Immature natural killer cell (primary cell): ENCODE results near the gene ENKD1. TPM values are rescaled to one million over a fixed set of nuclear protein-coding genes. Genes with fewer than 3 reads are reported as not detected.

ENCODE experiments used
- DNase-seq, 3 donors: peaks; one replicate each; pipeline ENCODE4 v3.0.0; 2022; ENCODE audit warnings: mixed read lengths in 1 of 3
- H3K27ac Mint-ChIP-seq, 6 donors: one replicate each; pipeline ENCODE4 v1.8.0; 2020; ENCODE audit warnings: mixed read lengths in 6 of 6, mild to moderate bottlenecking in 5 of 6, inconsistent platforms in 4 of 6, moderate library complexity in 3 of 6
- H3K27me3 Mint-ChIP-seq, 3 donors: one replicate each; pipeline ENCODE4 v1.8.0; 2020 to 2021; ENCODE audit warnings: low read depth in 3 of 3, mild to moderate bottlenecking in 3 of 3, mixed read lengths in 3 of 3, moderate library complexity in 3 of 3, inconsistent platforms in 1 of 3
- H3K36me3 Mint-ChIP-seq, 3 donors: one replicate each; pipeline ENCODE4 v1.8.0; 2020; ENCODE audit warnings: mixed read lengths in 3 of 3, inconsistent platforms in 2 of 3, mild to moderate bottlenecking in 2 of 3
- H3K4me1 Mint-ChIP-seq, 2 donors: one replicate each; pipeline ENCODE4 v1.8.0; 2020; ENCODE audit warnings: inconsistent platforms in 2 of 2, mild to moderate bottlenecking in 2 of 2, mixed read lengths in 2 of 2, moderate library complexity in 1 of 2
- H3K4me3 Mint-ChIP-seq, 5 donors: one replicate each; pipeline ENCODE4 v1.8.0; 2020; ENCODE audit warnings: mild to moderate bottlenecking in 5 of 5, mixed read lengths in 5 of 5, inconsistent platforms in 3 of 5, moderate library complexity in 3 of 5
- H3K9me3 Mint-ChIP-seq, 6 donors: one replicate each; pipeline ENCODE4 v1.8.0; 2020; ENCODE audit warnings: mild to moderate bottlenecking in 6 of 6, mixed read lengths in 6 of 6, inconsistent platforms in 4 of 6, moderate library complexity in 3 of 6
- polyA plus RNA-seq, 3 donors: library from polyadenylated mRNA; unstranded; fragments of 300-500 nt; fragmentation: Illumina TruSeq; gene quantifications; one replicate each; pipeline ENCODE4 v1.2.3, GENCODE V29; 2021

ENKD1 gene
- polyA plus RNA-seq, 3 donors from 2014 or later = 0.43 to 1.9 (median 0.48) TPM

GRCh38 chr16:67647681-67648080, 18.9 kb downstream of the ENKD1 start:
- Mint-ChIP-seq H3K4me3 (no peak overlapping the region), H3K4me1 (peaks cover 0 to 15% of the 10 kb centered on the region in 2 donors), H3K36me3 (peaks cover 9 to 11% (median 10%) of the 10 kb centered on the region in 3 donors), H3K9me3 (no peaks in the 10 kb centered on the region), H3K27me3 (peaks cover 0 to 2% (median 2%) of the 10 kb centered on the region in 3 donors), H3K27ac (no peak overlapping the region)
- no peak for DNase-seq

- Mint-ChIP-seq H3K27ac (no peak overlapping the region), H3K4me3 (no peak overlapping the region), H3K27me3 (peaks cover 0 to 2% (median 2%) of the 10 kb centered on the region in 3 donors)
Observed at GRCh38 chr16:67647111-67647651, 19.4 kb downstream of the ENKD1 start.

GRCh38 chr16:67645397-67646121, 21.0 kb downstream of the ENKD1 start:
- peak overlapping the region; percentile 60 to 77 (median 73) for H3K4me3 Mint-ChIP-seq
- H3K4me1 Mint-ChIP-seq = peaks cover 0 to 10% of the 10 kb centered on the region in 2 donors
- peak overlapping the region; percentile 29 to 86 (median 73) for H3K27ac Mint-ChIP-seq
- H3K9me3 Mint-ChIP-seq = no peaks in the 10 kb centered on the region
- peaks cover 3 to 6% (median 6%) of the 10 kb centered on the region in 3 donors for H3K36me3 Mint-ChIP-seq
- peaks cover 0 to 2% (median 2%) of the 10 kb centered on the region in 3 donors for H3K27me3 Mint-ChIP-seq
- DNase-seq = no peak

More at GRCh38 chr16:67647111-67647651, 19.4 kb downstream of the ENKD1 start:
- Mint-ChIP-seq H3K9me3 (no peaks in the 10 kb centered on the region), H3K4me1 (peaks cover 0 to 15% of the 10 kb centered on the region in 2 donors), H3K36me3 (peaks cover 9 to 11% (median 10%) of the 10 kb centered on the region in 3 donors)
- no peak for DNase-seq

- Mint-ChIP-seq H3K9me3 (no peaks in the 10 kb centered on the region), H3K4me1 (peaks cover 0 to 10% of the 10 kb centered on the region in 2 donors), H3K27ac (peak overlapping the region in 3 of 6 donors; percentile 28 to 67 (median 46)), H3K36me3 (peaks cover 0 to 5% (median 1%) of the 10 kb centered on the region in 3 donors), H3K27me3 (peaks cover 0 to 6% (median 2%) of the 10 kb centered on the region in 3 donors), H3K4me3 (peak overlapping the region; percentile 33 to 64 (median 60))
- no peak for DNase-seq
Observed at GRCh38 chr16:67644038-67644437, 22.5 kb downstream of the ENKD1 start.

- Mint-ChIP-seq H3K4me3 (no peak overlapping the region), H3K27ac (no peak overlapping the region), H3K27me3 (peaks cover 0 to 4% (median 2%) of the 10 kb centered on the region in 3 donors), H3K36me3 (peaks cover under 1 to 16% (median 6%) of the 10 kb centered on the region in 3 donors), H3K9me3 (no peaks in the 10 kb centered on the region), H3K4me1 (peaks cover 0 to 10% of the 10 kb centered on the region in 2 donors)
- DNase-seq = no peak
Observed at GRCh38 chr16:67641779-67642708, 24.5 kb downstream of the ENKD1 start.

GRCh38 chr16:67637625-67638024, 28.9 kb downstream of the ENKD1 start:
- Mint-ChIP-seq H3K9me3 (no peaks in the 10 kb centered on the region), H3K27ac (no peak overlapping the region), H3K4me1 (no peaks in the 10 kb centered on the region), H3K4me3 (no peak overlapping the region), H3K27me3 (peaks cover 0 to 4% (median 0%) of the 10 kb centered on the region in 3 donors), H3K36me3 (peaks cover 7 to 28% (median 10%) of the 10 kb centered on the region in 3 donors)
- DNase-seq = no peak

- H3K4me1 Mint-ChIP-seq = no peaks in the 10 kb centered on the region
- peaks cover 10 to 35% (median 15%) of the 10 kb centered on the region in 3 donors for H3K36me3 Mint-ChIP-seq
- H3K27me3 Mint-ChIP-seq = peaks cover 0 to 4% (median 0%) of the 10 kb centered on the region in 3 donors
- H3K4me3 Mint-ChIP-seq = no peak overlapping the region
- no peaks in the 10 kb centered on the region for H3K9me3 Mint-ChIP-seq
- peak overlapping the region in 1 of 6 donors; percentile 34 for H3K27ac Mint-ChIP-seq
- DNase-seq = no peak
Observed at GRCh38 chr16:67636713-67637112, 29.8 kb downstream of the ENKD1 start.

GRCh38 chr16:67632415-67633172, 34.0 kb downstream of the ENKD1 start:
- DNase-seq = no peak
- H3K27ac Mint-ChIP-seq = peak overlapping the region in 2 of 6 donors; percentile 7 to 48
- no peaks in the 10 kb centered on the region for H3K27me3 Mint-ChIP-seq
- H3K4me3 Mint-ChIP-seq = no peak overlapping the region
- no peaks in the 10 kb centered on the region for H3K9me3 Mint-ChIP-seq
- no peaks in the 10 kb centered on the region for H3K4me1 Mint-ChIP-seq
- peaks cover 17 to 39% (median 31%) of the 10 kb centered on the region in 3 donors for H3K36me3 Mint-ChIP-seq

- no peaks in the 10 kb centered on the region for H3K9me3 Mint-ChIP-seq
- peaks cover 0 to 1% (median 0%) of the 10 kb centered on the region in 3 donors for H3K27me3 Mint-ChIP-seq
- no peaks in the 10 kb centered on the region for H3K4me1 Mint-ChIP-seq
- H3K27ac Mint-ChIP-seq = no peak overlapping the region
- DNase-seq = no peak
- no peak overlapping the region for H3K4me3 Mint-ChIP-seq
- H3K36me3 Mint-ChIP-seq = peaks cover 14 to 43% (median 32%) of the 10 kb centered on the region in 3 donors
Observed at GRCh38 chr16:67628216-67628615, 38.3 kb downstream of the ENKD1 start.

GRCh38 chr16:67613808-67614207, 52.7 kb downstream of the ENKD1 start:
- Mint-ChIP-seq H3K36me3 (peaks cover 0 to 36% (median 15%) of the 10 kb centered on the region in 3 donors), H3K4me1 (peaks cover 0 to 9% of the 10 kb centered on the region in 2 donors), H3K4me3 (no peak overlapping the region), H3K9me3 (no peaks in the 10 kb centered on the region), H3K27ac (no peak overlapping the region), H3K27me3 (no peaks in the 10 kb centered on the region)
- no peak for DNase-seq
